Measurements from ENCODE around the gene ZNF410. TPM values are rescaled to one million over a fixed set of nuclear protein-coding genes. Genes with fewer than 3 reads are reported as not detected.

ZNF410 gene
- total and polyA plus RNA-seq, 2 of the 8 experiments (the other 6 are each of a cell fraction or from before 2014, with no cell fraction given) = 11.2 to 18.9 TPM

- TF ChIP-seq BCL11A (IDR thresholded peaks at IDR 0.05; ENCODE audit: low read depth in 2 of 2, low read length in 2 of 2) (no peak), KDM5A (IDR thresholded peaks at IDR 0.05; ENCODE audit: low read length) (no peak), RAD21 (IDR thresholded peaks at IDR 0.05 in 1 of 2, conservative IDR thresholded peaks at IDR 0.05 in 1 of 2; ENCODE audit: low read depth in 2 of 2, low read length in 2 of 2) (no peak), CBX5 (IDR thresholded peaks at IDR 0.05; ENCODE audit: low read depth, low read length) (no peak)
- 0 out of 2 replicates have a peak overlapping the region, but pooled peaks have one; percentile 16 for H3K27ac ChIP-seq (ENCODE audit: low read depth, low read length)
- FAIRE-seq = no peak
Measured at GRCh38 chr14:73851000-73851399, 35.7 kb upstream of the ZNF410 start.

More at GRCh38 chr14:73851000-73851399, 35.7 kb upstream of the ZNF410 start:
- no peak overlapping the region for H4K8ac ChIP-seq (ENCODE audit: extremely low read depth, insufficient read depth, low read length)
- no peaks in the 10 kb centered on the region for H3K79me1 ChIP-seq (ENCODE audit: low read depth, low read length)
- peak overlapping the region; percentile 70 to 71 for H3K4me2 ChIP-seq (ENCODE audit: insufficient read depth in 1 of 2, low read depth in 2 of 2, low read length in 2 of 2)
- DNase-seq (ENCODE audit: low read depth in 1 of 2, low spot score in 2 of 2) = no peak
- peaks cover 2% of the 10 kb centered on the region; the same call in 1 of the 2 replicates for H3K23me2 ChIP-seq (ENCODE audit: low read depth, low read length)
- no peak overlapping the region for H3K14ac ChIP-seq (ENCODE audit: insufficient read length)
- H3K27me3 ChIP-seq (replicated peaks in 1 of 4; ENCODE audit: control insufficient read depth in 3 of 4, extremely low read depth in 1 of 4, insufficient read depth in 3 of 4, low read length in 3 of 4) = no peaks in the 10 kb centered on the region
- H3K23ac ChIP-seq (ENCODE audit: insufficient read length) = no peak overlapping the region
- ChIA-PET POLR2A (ENCODE audit: partially characterized antibody) (interaction anchor here (0.8 to 4.0 kb wide), 9 partner anchors 8 to 137 kb away, joined by 3 to 33 read pairs (median 3); partner anchors contain the start of gene PNMA1), CTCF (ENCODE audit: partially characterized antibody) (interaction anchor here (0.6 to 2.1 kb wide), 6 partner anchors 16 to 122 kb away, joined by 3 to 10 read pairs (median 4); no protein-coding TSS in a partner anchor)
- peaks cover 0 to 13% of the 10 kb centered on the region in 2 experiments; a peak in 2 of 4 replicates for H3K79me2 ChIP-seq (ENCODE audit: control insufficient read depth in 1 of 2, insufficient read depth in 2 of 2, low read length in 2 of 2)
- H3K36me3 ChIP-seq (ENCODE audit: control insufficient read depth in 2 of 4, insufficient read depth in 4 of 4, low read length in 3 of 4) = peaks cover 0 to 3% (median 0%) of the 10 kb centered on the region in 4 experiments; a peak in 1 of 8 replicates
- no peaks in the 10 kb centered on the region for H4K20me1 ChIP-seq (replicated peaks in 1 of 2; ENCODE audit: control insufficient read depth in 1 of 2, insufficient read depth in 2 of 2, low read length in 2 of 2)
- no peak overlapping the region for H2BK5ac ChIP-seq (ENCODE audit: low read depth, low read length)
- H3K9ac ChIP-seq (replicated peaks in 1 of 4; ENCODE audit: extremely low read depth in 1 of 4, low read depth in 3 of 4, low read length in 3 of 4) = peak overlapping the region in 2 of 4 experiments; percentile 89 to 91; a peak in 3 of 7 replicates
- no peak overlapping the region for H2BK15ac ChIP-seq (ENCODE audit: low read length)
- H2AK5ac ChIP-seq (ENCODE audit: low read depth, low read length) = no peak overlapping the region
- H3K18ac ChIP-seq (ENCODE audit: extremely low read depth, low read length) = peak overlapping the region; percentile 78; the same call in 1 of the 2 replicates
- no peak overlapping the region for H4K91ac ChIP-seq (replicated peaks; ENCODE audit: insufficient read length, low read length)
- 75% methylated on average over 6 of the region's 6 CpGs; no CpG with 5 or more reads in 1 of the 2 experiments for WGBS, 2 experiments (ENCODE audit: extremely low coverage in 1 of 2, insufficient coverage in 1 of 2, insufficient read length in 1 of 2, insufficient replicate concordance in 2 of 2, low coverage in 1 of 2, low lambda C conversion rate in 2 of 2, missing lambda C conversion rate in 1 of 2)
- H3K9me3 ChIP-seq (ENCODE audit: insufficient read depth in 2 of 2, low read depth in 1 of 2, low read length in 1 of 2) = 0 out of 4 replicates have a peak, but pooled peaks cover 0 to 3% of the 10 kb centered on the region in 2 experiments
- H3K4me1 ChIP-seq (replicated peaks in 1 of 4; ENCODE audit: control insufficient read depth in 3 of 4, insufficient read depth in 4 of 4, low read length in 3 of 4) = peaks cover 0 to 6% (median 4%) of the 10 kb centered on the region in 4 experiments; a peak in 3 of 7 replicates
- no peak overlapping the region for H4K5ac ChIP-seq (ENCODE audit: insufficient read length, low read depth, low read length)
- peak overlapping the region; percentile 77 to 94 (median 90) for H3K4me3 ChIP-seq (ENCODE audit: extremely low read depth in 1 of 4, insufficient read depth in 2 of 4, low read depth in 3 of 4, low read length in 4 of 4)
- no peak overlapping the region for H2BK20ac ChIP-seq (ENCODE audit: low read length)
- no peak overlapping the region for H2BK12ac ChIP-seq (ENCODE audit: low read depth, low read length)
- peak overlapping the region; percentile 83; the same call in 1 of the 2 replicates for H2AFZ ChIP-seq (ENCODE audit: low read length)
- no peak overlapping the region for H3K4ac ChIP-seq (replicated peaks; ENCODE audit: insufficient read length, low read depth, low read length)
- no peak overlapping the region for H2BK120ac ChIP-seq (replicated peaks; ENCODE audit: low read depth, low read length)
- no peak overlapping the region for H3K56ac ChIP-seq (replicated peaks; ENCODE audit: insufficient read length, low read depth, low read length)

Data from H1 (cell line).